22Rv1 (cell line): ENCODE results near the gene MAP2K4.

ENCODE experiments used
- CTCF ChIP-seq: fragments of 450-650 bp; IDR thresholded peaks from 2 replicates; pipeline ENCODE4 v1.5.1; 2017; ENCODE audit warnings: mild to moderate bottlenecking
- ZFX ChIP-seq: fragments of 450-650 bp; IDR thresholded peaks from 2 replicates; pipeline ENCODE4 v1.6.1; 2017; ENCODE audit warnings: antibody characterized with exemption, borderline replicate concordance

- TF ChIP-seq CTCF: no peak
- no peak for TF ChIP-seq ZFX
These were observed 29.2 kb upstream of the MAP2K4 start for GRCh38 chr17:11991461-11991860.
